ENCODE data around the gene DFFB.

Gene DFFB

GRCh38 chr1:3918966-3919611 is 61.8 kb downstream of the DFFB start:
- no peak overlapping the region for H3K27ac ChIP-seq
- TF ChIP-seq, protein P1, sequence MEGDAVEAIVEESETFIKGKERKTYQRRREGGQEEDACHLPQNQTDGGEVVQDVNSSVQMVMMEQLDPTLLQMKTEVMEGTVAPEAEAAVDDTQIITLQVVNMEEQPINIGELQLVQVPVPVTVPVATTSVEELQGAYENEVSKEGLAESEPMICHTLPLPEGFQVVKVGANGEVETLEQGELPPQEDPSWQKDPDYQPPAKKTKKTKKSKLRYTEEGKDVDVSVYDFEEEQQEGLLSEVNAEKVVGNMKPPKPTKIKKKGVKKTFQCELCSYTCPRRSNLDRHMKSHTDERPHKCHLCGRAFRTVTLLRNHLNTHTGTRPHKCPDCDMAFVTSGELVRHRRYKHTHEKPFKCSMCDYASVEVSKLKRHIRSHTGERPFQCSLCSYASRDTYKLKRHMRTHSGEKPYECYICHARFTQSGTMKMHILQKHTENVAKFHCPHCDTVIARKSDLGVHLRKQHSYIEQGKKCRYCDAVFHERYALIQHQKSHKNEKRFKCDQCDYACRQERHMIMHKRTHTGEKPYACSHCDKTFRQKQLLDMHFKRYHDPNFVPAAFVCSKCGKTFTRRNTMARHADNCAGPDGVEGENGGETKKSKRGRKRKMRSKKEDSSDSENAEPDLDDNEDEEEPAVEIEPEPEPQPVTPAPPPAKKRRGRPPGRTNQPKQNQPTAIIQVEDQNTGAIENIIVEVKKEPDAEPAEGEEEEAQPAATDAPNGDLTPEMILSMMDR (conservative IDR thresholded peaks at IDR 0.05), result no peak

- H3K27ac ChIP-seq, result no peak overlapping the region
- TF ChIP-seq, protein P1 (conservative IDR thresholded peaks at IDR 0.05), result no peak
Measured at GRCh38 chr1:3919706-3920105, 62.4 kb downstream of the DFFB start.

DNA sequence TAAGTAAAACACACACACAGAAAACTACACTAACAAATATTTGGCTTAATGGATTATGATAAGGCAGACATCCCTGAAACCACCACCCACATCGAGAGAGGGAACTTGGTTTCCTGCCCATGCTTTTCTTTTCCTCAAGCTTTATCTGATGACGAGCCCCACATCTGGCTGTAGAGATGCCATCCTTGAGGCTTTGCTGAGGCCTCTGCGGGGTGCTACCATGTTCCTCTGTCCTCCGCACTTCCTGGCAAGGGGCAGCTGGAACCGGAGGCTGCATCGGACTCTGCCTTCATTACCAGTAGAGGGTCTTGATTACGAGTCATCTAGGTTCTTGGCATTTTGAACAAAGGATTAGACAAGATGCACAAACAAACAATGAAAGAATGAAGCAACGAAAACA is 64.5 kb downstream of the DFFB start:
- H3K27ac ChIP-seq, result no peak overlapping the region
- TF ChIP-seq, protein P1 (conservative IDR thresholded peaks at IDR 0.05), result no peak

- TF ChIP-seq, protein P1 (conservative IDR thresholded peaks at IDR 0.05), result no peak
- no peak overlapping the region for H3K27ac ChIP-seq
Measured at GRCh38 chr1:3922201-3922725, 65.0 kb downstream of the DFFB start.

DNA sequence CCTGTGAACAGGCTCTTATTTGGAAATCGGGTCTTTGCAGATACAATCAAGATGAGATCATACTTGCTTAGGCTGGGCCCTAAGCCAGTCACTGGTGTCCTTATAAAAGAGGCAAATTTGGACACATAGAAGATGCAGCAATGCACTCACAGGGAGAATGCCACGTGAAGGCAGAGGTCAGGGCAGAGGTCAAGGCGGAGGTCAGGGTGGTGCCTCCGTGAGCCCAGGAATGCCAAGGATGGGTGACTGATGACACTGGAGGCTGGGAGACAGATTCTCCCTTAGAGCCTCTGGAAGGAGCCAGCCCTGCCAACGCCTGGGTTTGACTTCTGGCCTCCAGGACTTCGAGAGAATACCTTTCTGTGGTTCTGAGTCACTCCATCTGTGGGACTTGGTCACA is 65.6 kb downstream of the DFFB start:
- no peak overlapping the region for H3K27ac ChIP-seq

GRCh38 chr1:3923378-3924185 is 66.3 kb downstream of the DFFB start:
- TF ChIP-seq, protein P1 (conservative IDR thresholded peaks at IDR 0.05), result no peak
- no peak overlapping the region for H3K27ac ChIP-seq

More for the DNA sequence above, 65.6 kb downstream of the DFFB start:
- TF ChIP-seq, protein P1 (conservative IDR thresholded peaks at IDR 0.05), result no peak

DNA sequence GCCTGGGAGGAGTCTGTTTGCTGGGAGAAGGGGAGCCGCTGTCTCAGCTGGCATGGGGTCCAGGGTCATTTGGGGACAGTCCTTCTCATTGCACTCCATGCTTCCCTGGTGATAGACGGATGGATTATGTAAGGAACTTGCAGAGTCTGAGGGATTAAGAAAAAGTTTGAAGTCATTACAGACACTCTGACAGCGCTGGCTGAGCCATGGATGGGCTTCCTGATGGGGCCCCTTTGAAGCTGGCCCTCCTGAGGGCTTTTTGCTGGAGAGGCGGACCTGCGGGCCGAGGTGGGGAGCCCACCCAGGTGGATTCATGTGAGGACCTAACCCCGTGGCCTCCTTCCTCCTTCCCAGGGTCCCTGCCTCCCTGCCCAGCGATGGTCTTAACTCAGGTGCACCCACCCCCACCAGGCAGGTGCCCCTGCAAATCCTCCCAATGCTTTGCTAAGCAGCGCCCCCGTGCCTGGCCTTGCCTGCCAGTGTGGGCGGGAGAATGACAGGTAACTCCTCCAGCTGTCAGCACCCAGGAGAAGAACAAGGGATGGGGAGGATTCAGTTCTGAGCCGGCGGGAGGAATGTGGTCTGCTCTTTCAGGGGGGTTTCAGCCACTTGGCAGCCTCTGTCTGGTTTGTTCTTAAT is 67.0 kb downstream of the DFFB start:
- H3K27ac ChIP-seq, result no peak overlapping the region
- TF ChIP-seq, protein P1 (conservative IDR thresholded peaks at IDR 0.05), result no peak

All from VCaP (cell line).